COLO668 (cell line): ENCODE results near the gene PPP4R3C.
"Not testable (repeated sequence)": the region's sequence is repeated elsewhere in the genome, so short reads cannot be mapped to it uniquely, and the experiment has no call there.

Experiments used
- DNase-seq: peaks from one replicate; lab custom pipeline; 2025; ENCODE audit not compliant: unreplicated experiment; lab: John Stamatoyannopoulos, UW

The PPP4R3C gene

GRCh38 chrX:27463187-27463586 lies at the start of gene PPP4R3C:
Gene PPP4R3C (minus strand): TSS chrX:27463341. CDS start chrX:27463296, 45 bp downstream.
- DNase-seq: no peak

GRCh38 chrX:27491397-27491796 lies 28.3 kb upstream of the PPP4R3C start:
- no peak for DNase-seq

GRCh38 chrX:27466051-27466450 lies 2.9 kb upstream of the PPP4R3C start:
- DNase-seq: no peak

- DNase-seq: no peak
These were observed 1.9 kb upstream of the PPP4R3C start for GRCh38 chrX:27465036-27465435.

GRCh38 chrX:27459129-27459528 lies 4.0 kb downstream of the PPP4R3C start:
- DNase-seq: not testable (repeated sequence)

- DNase-seq: not testable (repeated sequence)
These were observed 4.6 kb downstream of the PPP4R3C start for GRCh38 chrX:27458544-27458943.

- no peak for DNase-seq
These were observed 11.8 kb downstream of the PPP4R3C start for GRCh38 chrX:27451324-27451723.

GRCh38 chrX:27446423-27446822 lies 16.7 kb downstream of the PPP4R3C start:
- no peak for DNase-seq

- no peak for DNase-seq
These were observed 17.7 kb downstream of the PPP4R3C start for GRCh38 chrX:27445438-27445837.

- DNase-seq: no peak
These were observed 18.8 kb downstream of the PPP4R3C start for GRCh38 chrX:27444093-27444908.

- DNase-seq: not testable (repeated sequence)
These were observed 20.7 kb downstream of the PPP4R3C start for GRCh38 chrX:27442392-27442791.

GRCh38 chrX:27439771-27440170 lies 23.4 kb downstream of the PPP4R3C start:
- DNase-seq: no peak

- no peak for DNase-seq
These were observed 24.2 kb downstream of the PPP4R3C start for GRCh38 chrX:27438937-27439336.

- DNase-seq: no peak
These were observed 28.1 kb downstream of the PPP4R3C start for GRCh38 chrX:27435031-27435430.
